NCI-H345 treated with DMSO at 0.1 percent for 48 hours (cell line): ENCODE results near the gene NDUFS2.
A peak's percentile ranks its signal among the peaks of the same experiment; 100 is the strongest.

ENCODE experiments used
- DNase-seq: peaks from one replicate; lab custom pipeline; 2025; ENCODE audit not compliant: unreplicated experiment; lab: John Stamatoyannopoulos, UW

The NDUFS2 gene

GRCh38 chr1:161193561-161194235, 8.5 kb upstream of the NDUFS2 start:
- no peak for DNase-seq

DNA sequence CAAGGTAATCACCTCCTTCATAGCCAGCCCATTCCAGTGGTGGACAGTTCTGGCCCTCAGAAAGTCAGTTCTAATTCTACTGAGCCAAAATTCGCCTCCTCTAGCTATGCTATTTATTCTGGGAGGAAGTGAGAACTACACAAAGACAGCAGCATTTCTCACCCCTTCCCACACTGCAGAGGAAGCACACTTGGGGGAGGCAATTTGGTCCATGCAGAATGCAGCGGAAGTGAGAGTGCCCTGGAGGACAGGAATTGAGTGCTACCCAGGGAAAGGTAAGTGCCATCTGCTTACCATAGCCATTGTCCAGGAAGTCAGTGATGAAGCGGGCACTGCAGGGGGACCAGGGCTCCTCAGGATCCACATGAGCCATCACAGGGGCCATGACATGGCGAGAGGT, 7.0 kb upstream of the NDUFS2 start:
- DNase-seq: no peak

- DNase-seq: no peak
Measured at GRCh38 chr1:161196111-161196510, 6.1 kb upstream of the NDUFS2 start.

DNA sequence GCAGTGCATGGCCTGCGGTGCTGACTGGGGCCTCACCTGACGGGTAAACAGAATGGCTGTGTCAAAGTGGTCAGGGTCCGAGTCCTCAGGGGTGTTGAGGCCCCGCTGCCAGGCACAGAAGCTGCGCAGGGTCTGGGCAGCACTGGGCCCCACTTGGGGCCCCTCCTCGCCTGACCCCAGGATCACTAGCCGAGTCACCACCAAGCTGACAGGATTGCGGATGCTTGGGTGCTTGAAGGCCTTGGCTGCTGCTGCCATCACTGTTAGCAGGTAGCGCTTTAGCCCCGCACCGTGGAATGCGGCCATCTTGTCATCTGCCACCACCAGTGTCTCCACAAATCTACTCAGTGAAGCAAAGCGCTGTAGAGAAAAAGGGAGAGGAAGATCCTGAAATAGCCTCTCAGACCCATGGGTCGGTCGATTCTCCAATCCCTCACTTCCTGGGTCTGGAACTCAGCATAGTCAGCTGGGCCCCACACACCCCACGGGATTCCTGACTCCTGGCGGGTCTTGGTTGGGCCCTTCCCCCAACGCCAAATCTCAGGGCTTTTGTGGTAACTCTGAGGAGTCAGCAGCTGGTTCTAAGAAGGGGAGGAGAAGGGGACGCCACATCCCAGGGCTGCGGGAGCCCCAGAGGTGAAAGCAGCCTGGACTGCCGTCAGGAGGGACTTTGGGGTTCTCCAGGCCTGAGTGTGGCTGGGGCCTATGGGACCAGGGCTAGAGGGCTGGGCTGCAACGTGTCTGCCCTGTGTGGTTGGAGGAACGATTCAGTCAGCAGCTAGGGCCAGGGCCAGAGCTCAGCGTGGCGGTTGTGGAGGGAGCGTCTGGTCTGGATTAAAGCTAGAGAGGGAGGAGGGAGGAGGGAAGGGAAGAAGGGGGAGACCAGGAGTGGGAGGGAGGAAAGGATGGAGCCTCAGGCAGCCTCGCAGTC, 5.4 kb upstream of the NDUFS2 start:
- DNase-seq: no peak

DNA sequence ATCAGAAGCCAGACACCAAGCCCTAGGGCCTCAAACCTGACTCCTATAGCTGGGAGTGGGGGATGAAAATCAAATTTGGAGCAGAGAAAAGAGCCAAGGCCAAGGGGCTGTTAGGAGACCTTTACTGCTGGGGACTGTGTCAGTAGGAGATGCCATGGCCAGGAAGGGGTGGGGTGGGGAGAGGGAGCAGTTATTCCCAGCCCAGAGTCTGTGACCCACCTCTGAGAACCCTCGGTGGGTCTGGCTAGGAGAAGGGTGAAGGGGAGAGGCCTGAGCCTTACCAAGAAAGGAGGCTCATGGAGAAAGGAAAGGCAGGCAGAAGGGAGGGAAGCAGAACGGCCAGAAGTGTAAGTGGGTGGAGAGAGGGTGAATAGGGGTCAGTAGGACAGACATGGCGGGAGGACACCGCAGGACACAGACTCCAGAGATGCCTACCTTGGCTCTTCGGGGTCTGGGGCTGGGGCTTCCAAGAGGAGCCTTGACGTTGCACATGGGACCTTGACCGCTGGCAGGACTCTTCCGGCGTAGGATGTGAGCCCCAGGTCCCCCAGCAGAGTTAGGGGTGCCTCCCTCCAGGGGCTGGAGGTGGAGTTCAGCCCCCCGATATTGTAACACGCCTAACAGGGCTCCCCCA, 4.5 kb upstream of the NDUFS2 start:
- no peak for DNase-seq

GRCh38 chr1:161198194-161198896, 3.8 kb upstream of the NDUFS2 start:
- DNase-seq: no peak

- no peak for DNase-seq
Measured at GRCh38 chr1:161198897-161199431, 3.2 kb upstream of the NDUFS2 start, which contains the start of gene ADAMTS4. Gene ADAMTS4 (minus strand): TSS chr1:161199054. CDS start chr1:161198627, 427 bp downstream.

DNA sequence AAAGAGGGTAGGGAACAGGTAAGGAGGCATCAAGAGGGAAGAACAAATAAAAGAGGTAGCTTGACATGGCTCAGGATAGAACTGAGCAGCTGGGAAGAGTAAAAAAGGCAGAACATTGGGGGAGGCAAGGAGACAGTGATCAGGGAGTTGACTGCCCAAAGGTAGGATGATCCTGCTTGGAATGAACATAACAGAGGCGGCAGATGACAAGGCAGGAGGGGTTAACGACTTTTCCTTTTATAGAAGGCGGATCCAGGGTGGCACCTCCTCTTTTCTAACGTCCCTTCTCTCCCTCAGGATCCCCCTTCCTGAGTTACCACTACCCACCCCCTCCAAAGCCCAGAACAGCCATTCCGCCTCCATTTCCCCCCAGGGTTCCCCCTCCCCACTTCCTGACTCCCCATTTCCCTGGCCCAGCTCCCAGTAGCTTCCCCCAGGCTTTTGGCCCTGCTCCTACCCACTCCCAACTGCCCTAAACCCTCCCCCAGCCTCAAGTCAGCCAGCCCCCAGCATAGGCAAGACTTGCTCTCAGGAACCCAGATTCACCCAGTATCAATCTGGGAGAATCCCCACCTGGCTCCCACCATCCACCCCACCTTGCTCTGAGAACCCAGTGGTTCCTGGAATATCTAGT, 2.5 kb upstream of the NDUFS2 start:
- no peak for DNase-seq

DNA sequence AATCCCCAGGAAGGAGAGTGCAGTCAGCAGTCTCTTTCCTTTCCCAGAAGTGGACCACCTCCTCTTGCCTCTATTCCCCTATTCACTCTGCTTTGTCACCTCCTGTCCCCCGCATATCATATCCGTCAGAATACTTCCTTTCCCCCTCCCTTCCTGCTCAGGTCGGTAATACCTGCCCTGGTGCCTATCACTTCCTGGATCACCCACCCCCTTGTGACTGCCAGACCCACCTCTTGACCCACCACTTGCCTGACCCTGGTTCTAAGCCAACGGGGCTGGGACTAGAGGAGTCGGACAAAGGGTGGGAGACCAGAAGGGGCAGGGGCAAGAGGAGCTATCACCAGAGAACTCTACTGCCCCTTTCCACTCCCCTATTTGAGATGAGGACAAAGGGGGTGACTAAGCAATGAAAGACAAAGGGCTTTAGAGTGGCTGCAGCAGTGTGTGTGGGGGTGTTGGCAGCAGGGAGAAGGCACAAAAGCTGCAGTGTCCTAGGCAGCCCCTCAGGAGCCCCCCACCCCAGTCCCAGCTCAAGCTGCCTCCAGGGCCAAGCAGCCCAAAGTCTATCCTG, 1.7 kb upstream of the NDUFS2 start:
- DNase-seq: no peak

GRCh38 chr1:161200992-161201835, 953 bp upstream of the NDUFS2 start:
- DNase-seq: no peak

- no peak for DNase-seq
Measured at GRCh38 chr1:161206411-161207140, 4.4 kb downstream of the NDUFS2 start.

- DNase-seq: no peak
Measured at GRCh38 chr1:161207173-161207572, 5.0 kb downstream of the NDUFS2 start.

GRCh38 chr1:161209790-161210409, 7.7 kb downstream of the NDUFS2 start:
- DNase-seq: peak; percentile 41

GRCh38 chr1:161214369-161214768, 12.2 kb downstream of the NDUFS2 start:
- DNase-seq: no peak

DNA sequence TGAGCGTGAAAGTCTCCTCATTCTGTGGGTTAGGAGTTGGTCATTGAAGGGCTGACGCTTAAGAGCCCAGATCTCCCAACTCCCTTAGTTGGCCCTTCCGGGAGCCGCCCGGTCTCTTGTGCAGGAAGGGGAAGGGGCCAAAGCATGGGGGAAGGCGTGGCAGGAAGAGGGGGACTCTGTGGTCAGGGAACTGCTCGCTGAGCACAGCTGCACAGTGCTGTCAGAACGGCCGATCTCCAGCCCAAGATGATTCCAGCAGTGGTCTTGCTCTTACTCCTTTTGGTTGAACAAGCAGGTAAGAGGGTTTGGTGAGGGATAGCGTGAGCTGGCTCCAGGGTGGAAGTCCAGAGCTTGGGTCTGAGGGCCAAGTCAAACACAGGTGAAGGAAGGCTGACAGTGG, 12.9 kb downstream of the NDUFS2 start, which contains the start of gene FCER1G:
Gene FCER1G (plus strand): TSS at position 220 of the 400 bp plus-strand sequence. CDS start 27 bp downstream, at position 247.
- no peak for DNase-seq

- no peak for DNase-seq
Measured at GRCh38 chr1:161216945-161217712, 15.0 kb downstream of the NDUFS2 start.

GRCh38 chr1:161217831-161218230, 15.7 kb downstream of the NDUFS2 start:
- DNase-seq: no peak
